Tibial artery (tissue), 4 donors: ENCODE data around the gene BSX.

Source experiments
- DNase-seq, 2 donors: peaks; one replicate each; pipeline ENCODE4 v3.0.0-alpha.2; 2019
- H3K27ac ChIP-seq, 2 donors: fragments of 200-600 bp; sonication (generic) in 1 of 2; 1 replicate in 1 of 2; 2 replicates in 1 of 2; pipeline ENCODE4 v1.5.1; 2018 to 2019; ENCODE audit warnings: mild to moderate bottlenecking in 1 of 2
- H3K27me3 ChIP-seq, 2 donors: fragments of 200-600 bp; sonication (generic) in 1 of 2; one replicate each; pipeline versions ENCODE4 v1.5.1 to v1.6.0; 2016 to 2019
- H3K36me3 ChIP-seq, 3 donors: fragments of 200-600 bp; sonication (generic) in 2 of 3; one replicate each; pipeline ENCODE4 v1.5.1; 2016 to 2019; ENCODE audit warnings: mild to moderate bottlenecking in 2 of 3
- H3K4me1 ChIP-seq, 4 donors: fragments of 200-600 bp; sonication (generic) in 2 of 4; 1 replicate in 3 of 4; 2 replicates in 1 of 4; pipeline ENCODE4 v1.5.1; 2016 to 2019
- H3K4me3 ChIP-seq, 2 donors: fragments of 200-600 bp; sonication (generic) in 1 of 2; 1 replicate in 1 of 2; 2 replicates in 1 of 2; pipeline ENCODE4 v1.5.1; 2018 to 2019; ENCODE audit warnings: mild to moderate bottlenecking in 2 of 2
- H3K9me3 ChIP-seq, 3 donors: fragments of 200-600 bp; sonication (generic) in 1 of 3; one replicate each; pipeline ENCODE4 v1.5.1; 2016 to 2019
- intact Hi-C: fragments of 100-400 bp; cut with DNase I; formaldehyde crosslinking; loops from one replicate; pipeline ENCODE4 v1.15.0; 2023; ENCODE audit warnings: low total_unique reads
- TF ChIP-seq, protein P1 (sequence below), 2 experiments: fragments of 200-600 bp in 1 of 2; fragments of 450-650 bp in 1 of 2; IDR thresholded peaks; one replicate each; pipeline ENCODE4 v1.5.1; 2017 to 2019; ENCODE audit warnings: antibody characterized with exemption in 2 of 2, mild to moderate bottlenecking in 1 of 2, moderate library complexity in 1 of 2

The BSX gene

GRCh38 chr11:122981388-122982264, at the start of gene BSX:
Gene BSX, minus strand, starts transcription at chr11:122981834. Its CDS starts 163 bp downstream, at chr11:122981671.
- intact Hi-C loops: no loop called here
- Histone ChIP-seq H3K27me3 (peaks cover 7 to 100% of the 10 kb centered on the region in 2 donors), H3K27ac (no peak within 1 kb of the TSS), H3K4me1 (peaks cover 0 to 38% (median 28%) of the 10 kb centered on the region in 4 donors), H3K4me3 (no peak within 1 kb of the TSS), H3K36me3 (no peaks in the 10 kb centered on the region), H3K9me3 (no peaks in the 10 kb centered on the region)
- DNase-seq: no peak
- TF ChIP-seq, protein P1, sequence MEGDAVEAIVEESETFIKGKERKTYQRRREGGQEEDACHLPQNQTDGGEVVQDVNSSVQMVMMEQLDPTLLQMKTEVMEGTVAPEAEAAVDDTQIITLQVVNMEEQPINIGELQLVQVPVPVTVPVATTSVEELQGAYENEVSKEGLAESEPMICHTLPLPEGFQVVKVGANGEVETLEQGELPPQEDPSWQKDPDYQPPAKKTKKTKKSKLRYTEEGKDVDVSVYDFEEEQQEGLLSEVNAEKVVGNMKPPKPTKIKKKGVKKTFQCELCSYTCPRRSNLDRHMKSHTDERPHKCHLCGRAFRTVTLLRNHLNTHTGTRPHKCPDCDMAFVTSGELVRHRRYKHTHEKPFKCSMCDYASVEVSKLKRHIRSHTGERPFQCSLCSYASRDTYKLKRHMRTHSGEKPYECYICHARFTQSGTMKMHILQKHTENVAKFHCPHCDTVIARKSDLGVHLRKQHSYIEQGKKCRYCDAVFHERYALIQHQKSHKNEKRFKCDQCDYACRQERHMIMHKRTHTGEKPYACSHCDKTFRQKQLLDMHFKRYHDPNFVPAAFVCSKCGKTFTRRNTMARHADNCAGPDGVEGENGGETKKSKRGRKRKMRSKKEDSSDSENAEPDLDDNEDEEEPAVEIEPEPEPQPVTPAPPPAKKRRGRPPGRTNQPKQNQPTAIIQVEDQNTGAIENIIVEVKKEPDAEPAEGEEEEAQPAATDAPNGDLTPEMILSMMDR (IDR thresholded peaks at IDR 0.05): no peak

DNA sequence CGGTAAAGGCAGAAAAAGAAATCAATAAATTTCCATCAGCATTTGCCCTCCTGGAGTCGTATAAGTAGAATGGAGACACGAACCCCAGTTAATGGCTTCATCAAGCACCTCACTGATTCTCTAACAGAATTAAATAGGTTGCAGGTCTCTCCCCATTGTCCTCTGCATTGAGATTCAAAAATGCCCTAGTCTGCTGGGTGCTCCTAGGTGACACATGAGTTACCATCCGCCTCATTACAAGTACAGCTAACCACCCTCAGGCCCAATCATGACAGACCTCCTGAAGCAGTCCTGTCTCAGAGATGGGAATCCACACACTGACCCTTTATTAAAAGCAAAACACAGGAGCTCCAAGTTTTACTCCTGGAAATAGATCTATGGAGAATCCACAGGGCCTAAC, 48.9 kb upstream of the BSX start:
- intact Hi-C loops: no loop called here
- Histone ChIP-seq H3K9me3 (no peaks in the 10 kb centered on the region), H3K4me1 (no peaks in the 10 kb centered on the region), H3K27me3 (no peaks in the 10 kb centered on the region), H3K4me3 (no peak overlapping the region), H3K36me3 (no peaks in the 10 kb centered on the region), H3K27ac (no peak overlapping the region)
- peak in 1 of 2 donors; percentile 10 for DNase-seq
- TF ChIP-seq, protein P1 (IDR thresholded peaks at IDR 0.05): no peak

GRCh38 chr11:123020968-123021367, 39.3 kb upstream of the BSX start:
- H3K36me3 ChIP-seq: no peaks in the 10 kb centered on the region
- no peak for DNase-seq
- peaks cover 0 to 17% of the 10 kb centered on the region in 2 donors for H3K27me3 ChIP-seq
- H3K27ac ChIP-seq: no peak overlapping the region
- TF ChIP-seq, protein P1 (IDR thresholded peaks at IDR 0.05): peak; percentile 16 to 22
- peaks cover 0 to 3% (median 0%) of the 10 kb centered on the region in 4 donors for H3K4me1 ChIP-seq
- H3K4me3 ChIP-seq: no peak overlapping the region
- intact Hi-C loops: loop anchor here (5.0 kb wide), 1 partner anchor 159 kb away; no protein-coding TSS in a partner anchor
- H3K9me3 ChIP-seq: no peaks in the 10 kb centered on the region

DNA sequence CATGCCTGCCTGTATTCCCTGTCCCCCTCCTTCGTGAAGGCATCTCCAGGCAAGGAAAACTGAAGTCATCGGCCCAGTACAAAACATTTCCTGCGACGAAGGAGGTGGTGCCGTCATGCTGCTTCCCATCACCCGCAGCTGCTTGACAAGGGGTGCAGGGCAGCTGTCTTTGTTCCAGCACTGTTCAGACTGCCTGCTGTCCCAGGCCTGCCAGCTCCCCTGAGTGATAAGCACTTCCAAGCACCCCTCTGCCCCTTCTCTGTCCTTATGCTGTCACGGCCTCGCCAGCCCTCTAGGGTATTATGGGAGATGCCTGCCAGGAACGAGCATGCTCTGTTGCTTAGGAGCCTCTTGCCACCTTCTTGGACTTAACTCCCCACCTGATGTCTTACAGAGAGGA, 37.1 kb upstream of the BSX start:
- H3K27ac ChIP-seq: no peak overlapping the region
- peaks cover 0 to 3% (median 0%) of the 10 kb centered on the region in 4 donors for H3K4me1 ChIP-seq
- peaks cover 0 to 18% of the 10 kb centered on the region in 2 donors for H3K27me3 ChIP-seq
- DNase-seq: no peak
- TF ChIP-seq, protein P1 (IDR thresholded peaks at IDR 0.05): no peak
- no peak overlapping the region for H3K4me3 ChIP-seq
- H3K36me3 ChIP-seq: no peaks in the 10 kb centered on the region
- intact Hi-C loops: no loop called here
- H3K9me3 ChIP-seq: no peaks in the 10 kb centered on the region

DNA sequence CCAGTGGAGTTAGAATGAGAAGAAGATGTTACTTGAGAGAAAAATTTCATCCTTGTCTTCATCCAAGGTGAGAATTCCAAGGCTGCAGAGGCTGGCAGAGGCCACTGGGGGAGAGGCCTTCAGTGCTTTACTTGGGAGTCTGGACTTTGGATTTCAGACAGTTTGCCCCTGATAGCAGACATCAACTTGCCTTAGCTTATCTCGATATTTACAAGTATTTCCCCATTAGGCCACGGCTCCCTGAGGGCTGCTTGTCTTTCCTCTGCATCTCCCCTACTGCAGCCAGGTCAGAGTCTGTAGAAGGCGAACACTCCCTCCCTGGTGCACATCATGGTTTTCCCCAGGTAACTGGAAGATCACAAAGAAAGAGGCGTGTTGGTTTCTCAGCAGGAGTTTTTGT, 29.9 kb upstream of the BSX start:
- Histone ChIP-seq H3K4me3 (no peak overlapping the region), H3K36me3 (no peaks in the 10 kb centered on the region), H3K9me3 (no peaks in the 10 kb centered on the region), H3K27me3 (peaks cover 0 to 18% of the 10 kb centered on the region in 2 donors), H3K4me1 (no peaks in the 10 kb centered on the region), H3K27ac (no peak overlapping the region)
- TF ChIP-seq, protein P1 (IDR thresholded peaks at IDR 0.05): no peak
- DNase-seq: no peak
- intact Hi-C loops: no loop called here
